A673 (cell line): ENCODE results near the gene AFAP1L1.

Experiments used
- EZH2 ChIP-seq: fragments of 200-600 bp; sonication (generic); IDR thresholded peaks from 2 replicates; pipeline ENCODE4 v1.6.1; 2017; ENCODE audit warnings: borderline replicate concordance, low read depth, mild to moderate bottlenecking, mixed read lengths, antibody characterized with exemption, low read length; ENCODE audit not compliant: poor library complexity, severe bottlenecking
- TF ChIP-seq, protein P1 (sequence below): fragments of 300-800, 200-600 bp; sonication (generic); conservative IDR thresholded peaks from 2 replicates; pipeline ENCODE4 v1.5.1; 2017; ENCODE audit warnings: low read depth, mild to moderate bottlenecking, antibody characterized with exemption, low read length, moderate library complexity, mixed read lengths

DNA sequence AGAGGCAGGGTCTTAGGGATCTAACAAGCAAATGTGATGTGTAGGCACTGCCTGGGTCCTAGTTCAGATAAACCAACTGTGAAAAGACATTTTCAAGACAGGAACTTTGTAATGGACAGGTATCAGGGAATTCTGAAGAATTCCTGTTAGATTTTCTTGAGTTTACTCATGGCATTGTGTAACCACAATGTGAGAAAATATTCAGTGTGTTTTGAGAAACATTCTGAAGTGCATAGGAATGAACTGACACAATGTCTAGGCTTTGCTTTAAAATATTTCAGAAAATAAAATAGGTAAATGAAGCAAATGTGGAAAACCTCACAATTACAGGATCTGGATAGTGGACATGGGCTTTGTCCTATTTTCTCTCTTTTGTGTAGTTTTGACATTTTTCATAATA is 15.2 kb upstream of the AFAP1L1 start:
- TF ChIP-seq, protein P1, sequence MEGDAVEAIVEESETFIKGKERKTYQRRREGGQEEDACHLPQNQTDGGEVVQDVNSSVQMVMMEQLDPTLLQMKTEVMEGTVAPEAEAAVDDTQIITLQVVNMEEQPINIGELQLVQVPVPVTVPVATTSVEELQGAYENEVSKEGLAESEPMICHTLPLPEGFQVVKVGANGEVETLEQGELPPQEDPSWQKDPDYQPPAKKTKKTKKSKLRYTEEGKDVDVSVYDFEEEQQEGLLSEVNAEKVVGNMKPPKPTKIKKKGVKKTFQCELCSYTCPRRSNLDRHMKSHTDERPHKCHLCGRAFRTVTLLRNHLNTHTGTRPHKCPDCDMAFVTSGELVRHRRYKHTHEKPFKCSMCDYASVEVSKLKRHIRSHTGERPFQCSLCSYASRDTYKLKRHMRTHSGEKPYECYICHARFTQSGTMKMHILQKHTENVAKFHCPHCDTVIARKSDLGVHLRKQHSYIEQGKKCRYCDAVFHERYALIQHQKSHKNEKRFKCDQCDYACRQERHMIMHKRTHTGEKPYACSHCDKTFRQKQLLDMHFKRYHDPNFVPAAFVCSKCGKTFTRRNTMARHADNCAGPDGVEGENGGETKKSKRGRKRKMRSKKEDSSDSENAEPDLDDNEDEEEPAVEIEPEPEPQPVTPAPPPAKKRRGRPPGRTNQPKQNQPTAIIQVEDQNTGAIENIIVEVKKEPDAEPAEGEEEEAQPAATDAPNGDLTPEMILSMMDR: no peak
- TF ChIP-seq EZH2: no peak
